T-helper 1 cell treated with Interleukin-12 subunit alpha and Interleukin-12 subunit beta and Interleukin-4 antibody, amounts not matched to agents 30 μg/mL and 1 μg/mL, for 36 hours (primary cell): ENCODE measurements around the gene TBCC.
"Not testable (repeated sequence)": the region's sequence is repeated elsewhere in the genome, so short reads cannot be mapped to it uniquely, and the experiment has no call there.

Experiments
- H3K27ac Mint-ChIP-seq: one replicate; pipeline ENCODE4 v1.8.0; 2021; ENCODE audit warnings: mild to moderate bottlenecking, mixed read lengths
- H3K27me3 Mint-ChIP-seq: one replicate; pipeline ENCODE4 v1.8.0; 2021; ENCODE audit warnings: low read depth, mixed read lengths
- H3K36me3 Mint-ChIP-seq: one replicate; pipeline ENCODE4 v1.8.0; 2021; ENCODE audit warnings: low read depth, mixed read lengths
- H3K4me1 Mint-ChIP-seq: one replicate; pipeline ENCODE4 v1.8.0; 2021; ENCODE audit warnings: low read depth, mixed read lengths
- H3K4me3 Mint-ChIP-seq: one replicate; pipeline ENCODE4 v1.8.0; 2021; ENCODE audit warnings: mild to moderate bottlenecking, moderate library complexity, mixed read lengths
- H3K9me3 Mint-ChIP-seq: one replicate; pipeline ENCODE4 v1.8.0; 2021; ENCODE audit warnings: mixed read lengths

Gene TBCC

DNA sequence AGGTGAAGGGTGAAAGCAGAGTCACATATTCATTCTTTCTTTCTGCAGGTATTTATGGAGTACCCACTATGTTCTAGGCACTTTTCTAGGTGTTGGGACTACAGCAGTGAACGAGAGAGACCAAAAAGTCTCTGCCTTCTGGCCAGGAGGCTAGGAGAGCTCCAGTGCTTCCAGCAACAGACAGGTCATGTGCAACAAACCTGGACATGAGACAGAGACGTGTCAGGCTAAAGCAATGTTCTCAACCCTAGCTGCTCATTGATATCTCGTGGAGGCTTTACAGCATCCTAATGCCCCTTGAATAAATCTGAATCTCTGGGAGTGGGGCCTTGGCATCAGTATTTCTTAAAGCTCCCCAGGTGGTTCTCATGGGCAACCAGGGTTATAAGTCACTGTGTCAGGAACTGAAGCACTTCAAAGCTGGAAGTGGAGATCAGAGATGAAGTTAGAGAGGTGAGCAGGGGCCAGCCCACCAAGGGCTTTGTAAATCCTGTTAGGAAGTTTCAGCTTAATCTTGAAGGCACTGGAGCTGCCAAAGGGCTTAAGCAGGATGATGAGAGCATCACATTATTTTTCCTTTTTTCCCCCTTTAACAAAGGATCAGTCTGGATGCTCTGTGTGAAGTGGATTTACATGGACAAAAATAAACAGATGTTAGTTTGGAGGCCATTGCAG lies 13.0 kb upstream of the TBCC start:
- Mint-ChIP-seq H3K36me3 (peaks cover 15% of the 10 kb centered on the region), H3K4me1 (peaks cover 1% of the 10 kb centered on the region), H3K9me3 (no peaks in the 10 kb centered on the region), H3K4me3 (no peak overlapping the region), H3K27ac (no peak overlapping the region), H3K27me3 (no peaks in the 10 kb centered on the region)

DNA sequence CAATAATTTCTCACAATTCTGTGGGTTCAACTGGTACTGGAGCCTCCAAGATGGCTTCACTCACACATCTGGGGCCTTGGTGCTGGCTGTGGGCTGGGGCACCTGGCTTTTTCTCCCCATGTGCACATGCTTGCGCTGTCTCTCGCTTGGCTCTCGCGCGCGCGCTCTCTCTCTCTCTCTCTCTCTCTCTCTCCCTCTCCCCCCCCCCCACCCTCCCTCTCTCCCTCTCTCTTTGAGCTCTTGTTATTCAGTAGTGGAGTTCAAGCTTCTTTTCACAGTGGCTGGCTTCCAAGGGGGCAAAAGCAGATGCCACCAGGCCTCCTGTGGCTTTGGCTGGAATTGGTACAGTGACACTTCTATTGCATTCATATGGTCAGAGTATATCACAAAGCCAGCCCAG lies 10.8 kb upstream of the TBCC start:
- H3K36me3 Mint-ChIP-seq, result peaks cover 19% of the 10 kb centered on the region
- H3K9me3 Mint-ChIP-seq, result no peaks in the 10 kb centered on the region
- H3K4me3 Mint-ChIP-seq, result no peak overlapping the region
- H3K27ac Mint-ChIP-seq, result peak overlapping the region; percentile 41
- no peaks in the 10 kb centered on the region for H3K27me3 Mint-ChIP-seq
- peaks cover 3% of the 10 kb centered on the region for H3K4me1 Mint-ChIP-seq

DNA sequence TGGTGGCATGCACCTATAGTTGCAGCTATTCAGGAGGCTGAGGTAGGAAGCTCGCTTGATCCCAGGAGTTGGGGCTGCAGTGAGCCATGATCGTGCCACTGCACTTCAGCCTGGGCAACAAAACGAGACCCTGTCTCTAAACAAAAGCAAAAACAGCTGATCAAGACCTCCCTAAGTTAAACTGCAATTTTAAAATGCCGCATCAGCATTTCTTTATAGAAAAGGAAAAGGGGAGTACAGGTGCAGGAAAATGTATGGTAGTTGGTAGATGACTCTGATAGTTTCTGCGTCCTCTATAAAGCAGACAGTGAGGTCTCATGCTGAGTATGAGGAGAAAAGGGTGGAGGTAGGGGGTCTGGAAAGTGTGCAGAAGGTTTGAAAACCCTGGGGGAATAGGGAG lies 8.9 kb upstream of the TBCC start:
- Mint-ChIP-seq H3K27me3 (no peaks in the 10 kb centered on the region), H3K4me3 (no peak overlapping the region), H3K36me3 (peaks cover 19% of the 10 kb centered on the region), H3K27ac (no peak overlapping the region), H3K9me3 (no peaks in the 10 kb centered on the region), H3K4me1 (peaks cover 3% of the 10 kb centered on the region)

DNA sequence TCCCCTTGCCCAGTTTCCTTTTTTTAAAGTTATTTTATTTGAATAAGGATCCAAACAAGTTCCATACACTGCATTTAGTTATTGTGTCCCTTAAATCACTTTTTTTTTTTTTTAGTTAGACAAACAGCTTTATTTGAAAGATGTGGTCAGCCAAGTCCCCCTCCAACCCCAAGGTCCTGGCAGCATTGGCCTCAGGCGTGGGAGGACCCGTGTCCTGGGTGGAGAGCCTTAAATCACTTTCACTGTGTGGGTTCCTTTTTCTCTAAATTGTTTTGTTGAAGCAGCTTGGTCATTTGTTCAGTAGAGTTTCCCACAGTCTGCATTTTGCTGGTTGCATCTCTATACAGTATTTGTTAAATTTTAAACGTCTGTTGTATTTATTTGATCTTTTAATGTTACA lies 5.2 kb upstream of the TBCC start:
- peaks cover 17% of the 10 kb centered on the region for H3K4me1 Mint-ChIP-seq
- no peaks in the 10 kb centered on the region for H3K9me3 Mint-ChIP-seq
- H3K27me3 Mint-ChIP-seq, result no peaks in the 10 kb centered on the region
- H3K27ac Mint-ChIP-seq, result no peak overlapping the region
- H3K36me3 Mint-ChIP-seq, result peaks cover 9% of the 10 kb centered on the region
- H3K4me3 Mint-ChIP-seq, result no peak overlapping the region

DNA sequence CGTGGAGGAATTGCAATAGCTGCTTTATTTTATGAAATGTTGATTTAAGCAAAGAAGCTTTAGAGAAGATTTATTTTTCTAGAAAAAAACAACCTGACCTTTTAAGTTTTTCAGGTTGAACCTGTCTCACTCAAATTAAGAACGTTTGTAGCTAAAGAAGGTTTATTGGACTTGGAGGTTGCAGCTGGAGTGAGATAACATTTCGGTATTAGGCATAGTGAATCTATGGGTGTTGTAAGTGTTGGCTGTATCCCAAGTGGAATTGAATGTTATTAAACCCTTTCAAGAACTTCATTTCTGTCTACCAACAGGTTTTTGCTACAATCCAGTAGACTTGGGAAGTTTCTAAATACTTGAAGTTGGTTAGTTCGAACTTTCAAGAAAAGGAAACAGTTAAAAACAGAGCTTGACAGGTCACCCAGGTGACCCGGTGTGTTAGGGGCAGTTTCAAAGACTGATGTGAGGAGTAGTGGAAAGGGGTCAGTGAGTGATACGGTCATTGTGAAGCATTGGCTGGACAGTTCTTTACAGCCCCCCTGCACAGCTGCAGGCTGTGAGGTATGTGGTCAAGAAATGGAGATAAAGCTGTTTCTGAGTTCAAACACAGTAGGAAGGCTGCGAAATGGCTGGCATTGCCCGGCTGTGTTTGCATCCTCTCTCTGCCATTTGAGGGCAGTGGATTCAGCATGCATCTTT lies 2.4 kb upstream of the TBCC start:
- H3K27me3 Mint-ChIP-seq, result no peaks in the 10 kb centered on the region
- H3K9me3 Mint-ChIP-seq, result no peaks in the 10 kb centered on the region
- peaks cover 16% of the 10 kb centered on the region for H3K36me3 Mint-ChIP-seq
- peak overlapping the region; percentile 100 for H3K4me3 Mint-ChIP-seq
- H3K27ac Mint-ChIP-seq, result peak overlapping the region; percentile 100
- H3K4me1 Mint-ChIP-seq, result peaks cover 22% of the 10 kb centered on the region

DNA sequence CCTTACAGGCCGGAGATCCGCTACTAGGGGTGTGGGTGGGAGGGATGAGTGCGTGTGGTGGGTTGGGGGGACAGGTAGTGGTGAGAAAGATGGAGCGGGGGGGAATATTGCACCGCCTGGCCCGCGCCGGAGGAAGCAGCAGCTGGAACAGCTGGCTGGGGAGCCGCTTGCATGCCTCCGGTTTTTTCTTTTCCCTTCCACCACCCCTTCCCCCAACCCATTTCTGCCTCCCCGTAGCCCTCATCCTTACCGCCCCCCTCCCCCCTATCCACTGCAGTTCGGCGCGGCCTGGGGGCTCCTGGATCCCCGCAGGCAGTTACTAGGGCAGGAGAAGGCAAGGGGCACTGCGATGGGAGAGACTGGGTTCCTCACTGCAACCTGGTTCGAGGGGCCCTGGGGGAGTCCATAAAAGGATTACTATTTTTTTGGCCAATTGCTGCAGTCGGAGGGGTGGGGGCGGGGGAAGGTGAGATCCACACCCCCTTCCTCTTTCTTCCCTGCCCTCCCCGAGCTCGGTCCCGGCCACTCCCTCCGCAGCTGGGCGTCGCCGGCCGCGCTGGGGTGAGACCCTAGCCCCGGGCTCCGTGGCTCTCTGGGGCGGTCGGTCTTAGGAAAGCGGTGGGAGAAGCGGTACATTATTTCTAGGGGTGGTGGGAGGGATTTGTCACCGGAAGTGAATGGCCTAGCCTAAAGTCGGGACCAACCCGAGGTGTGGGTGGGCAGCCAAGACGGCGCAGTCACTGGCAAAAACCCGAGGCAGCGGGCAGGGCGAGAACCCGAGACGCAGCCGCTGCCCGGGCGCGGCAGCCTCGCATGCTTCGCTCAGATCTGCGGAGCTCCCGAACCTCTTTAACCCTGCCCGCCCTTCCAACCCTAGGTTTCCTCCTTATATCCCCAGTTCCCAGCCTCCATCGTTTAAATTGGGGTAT lies 824 bp upstream of the TBCC start:
- Mint-ChIP-seq H3K27ac (peak overlapping the region; percentile 100), H3K36me3 (peaks cover 12% of the 10 kb centered on the region), H3K9me3 (no peaks in the 10 kb centered on the region), H3K4me1 (peaks cover 26% of the 10 kb centered on the region), H3K27me3 (no peaks in the 10 kb centered on the region), H3K4me3 (peak overlapping the region; percentile 100)

DNA sequence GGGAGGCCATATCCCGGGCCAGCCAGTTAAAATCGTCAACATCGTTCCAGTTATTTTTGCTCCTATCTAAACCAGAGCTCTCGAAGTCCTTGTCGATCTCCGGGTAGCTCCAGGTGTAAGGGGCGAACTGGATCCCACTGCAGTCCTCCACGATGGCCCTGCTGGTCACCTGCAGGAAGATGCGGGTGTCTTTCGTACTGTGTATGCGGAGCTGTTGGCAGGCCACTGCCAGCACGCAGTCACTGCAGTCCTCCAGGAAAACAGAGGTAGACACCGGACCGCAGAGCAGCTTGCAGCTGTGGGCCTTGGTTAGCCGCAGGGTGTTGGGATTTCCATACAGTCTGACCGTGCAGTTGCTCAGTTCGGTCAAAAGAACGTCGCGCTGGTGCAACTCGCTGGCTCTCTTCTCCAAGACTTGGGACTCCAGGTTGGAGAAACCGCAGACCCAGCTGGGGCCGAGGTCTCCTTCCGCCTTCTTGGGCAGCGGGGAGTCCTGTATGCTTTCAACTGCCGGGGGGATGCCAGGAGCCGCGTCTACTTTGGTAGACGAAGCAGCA lies 742 bp downstream of the TBCC start:
- H3K36me3 Mint-ChIP-seq, result peaks cover 12% of the 10 kb centered on the region
- peak overlapping the region; percentile 100 for H3K4me3 Mint-ChIP-seq
- no peaks in the 10 kb centered on the region for H3K9me3 Mint-ChIP-seq
- H3K27ac Mint-ChIP-seq, result peak overlapping the region; percentile 100
- peaks cover 26% of the 10 kb centered on the region for H3K4me1 Mint-ChIP-seq
- no peaks in the 10 kb centered on the region for H3K27me3 Mint-ChIP-seq

DNA sequence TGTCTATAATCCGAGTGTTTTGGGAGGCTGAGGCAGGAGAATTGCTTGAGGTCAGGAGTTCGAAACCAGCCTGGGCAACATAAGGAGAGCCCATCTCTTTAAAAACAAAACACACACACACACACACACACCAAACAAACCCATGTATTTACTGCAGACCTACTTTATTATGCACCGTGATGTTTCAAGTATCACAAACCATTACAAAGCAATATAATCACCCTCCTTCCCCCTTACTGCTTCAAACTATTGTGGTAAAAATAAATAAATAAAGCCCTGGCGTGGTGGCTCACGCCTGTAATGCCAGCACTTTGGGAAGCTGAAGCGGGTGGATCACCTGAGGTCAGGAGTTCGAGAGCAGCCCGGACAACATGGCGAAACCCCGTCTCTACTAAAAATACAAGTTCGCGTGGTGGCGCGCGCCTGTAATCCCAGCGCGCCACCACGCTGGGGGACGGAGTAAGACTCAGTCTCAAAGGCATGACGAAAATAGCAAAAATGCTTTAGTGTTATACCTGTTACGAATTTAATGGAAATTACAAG lies 1.5 kb downstream of the TBCC start:
- peak overlapping the region; percentile 100 for H3K4me3 Mint-ChIP-seq
- peaks cover 4% of the 10 kb centered on the region for H3K27me3 Mint-ChIP-seq
- H3K27ac Mint-ChIP-seq, result peak overlapping the region; percentile 100
- peaks cover 12% of the 10 kb centered on the region for H3K36me3 Mint-ChIP-seq
- peaks cover 26% of the 10 kb centered on the region for H3K4me1 Mint-ChIP-seq
- no peaks in the 10 kb centered on the region for H3K9me3 Mint-ChIP-seq

DNA sequence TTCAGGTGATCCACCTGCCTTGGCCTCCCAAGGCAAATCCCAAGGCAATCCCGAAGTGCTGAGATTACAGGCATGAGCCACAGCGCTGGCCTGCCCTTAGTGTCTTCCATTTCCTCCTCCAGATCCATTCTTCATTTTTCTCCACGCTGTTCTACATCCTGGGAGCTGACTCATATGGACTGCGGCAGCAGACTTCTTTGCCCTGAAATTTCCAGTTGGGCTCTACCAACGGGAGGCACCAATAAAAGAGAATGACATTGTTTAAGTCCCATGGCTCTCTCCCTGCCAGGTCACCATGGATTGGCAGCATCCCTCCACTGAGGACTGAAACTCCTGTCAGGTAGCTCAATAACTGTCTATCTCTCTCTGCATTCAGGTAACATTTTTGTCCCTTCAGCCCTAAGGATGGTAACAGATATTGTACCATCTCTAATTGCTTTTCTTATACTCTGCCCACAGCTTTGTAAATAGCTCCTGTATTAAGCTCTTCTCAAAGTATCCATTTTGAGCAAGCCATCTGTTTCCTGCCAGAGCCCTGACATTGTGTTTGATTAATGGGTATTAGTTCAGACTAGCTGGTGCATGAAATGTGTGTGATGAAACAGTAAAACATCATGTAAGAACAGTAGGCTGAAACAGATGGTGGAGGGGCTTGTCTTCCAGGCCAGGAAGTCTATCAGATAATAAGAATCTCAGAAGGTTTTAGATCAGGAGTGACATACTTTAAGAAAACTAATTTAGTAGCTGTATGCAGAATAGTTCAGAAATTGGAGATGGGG lies 3.6 kb downstream of the TBCC start:
- H3K27ac Mint-ChIP-seq, result no peak overlapping the region
- H3K9me3 Mint-ChIP-seq, result no peaks in the 10 kb centered on the region
- H3K36me3 Mint-ChIP-seq, result peaks cover 10% of the 10 kb centered on the region
- no peak overlapping the region for H3K4me3 Mint-ChIP-seq
- peaks cover 12% of the 10 kb centered on the region for H3K4me1 Mint-ChIP-seq
- H3K27me3 Mint-ChIP-seq, result peaks cover 15% of the 10 kb centered on the region

DNA sequence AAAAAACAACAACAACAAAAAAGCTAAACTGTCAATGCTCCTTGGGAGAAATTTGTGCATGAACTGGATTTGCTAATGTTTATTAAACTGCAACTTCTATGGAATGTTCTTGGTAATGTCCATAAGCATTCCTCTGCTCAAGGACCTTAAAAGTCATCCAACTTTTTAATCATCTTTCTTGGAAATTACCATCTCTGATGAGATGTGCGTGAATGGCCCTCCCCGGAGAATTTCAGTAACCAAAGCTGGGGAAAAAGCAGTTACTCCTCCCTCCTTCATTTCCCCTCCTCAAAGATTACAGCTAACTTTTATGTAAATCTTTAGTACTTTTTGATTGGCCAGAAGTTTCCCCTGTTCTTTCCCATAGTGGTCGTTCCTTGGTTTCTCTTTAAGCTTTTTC lies 5.2 kb downstream of the TBCC start:
- peaks cover 11% of the 10 kb centered on the region for H3K4me1 Mint-ChIP-seq
- peaks cover 18% of the 10 kb centered on the region for H3K27me3 Mint-ChIP-seq
- no peak overlapping the region for H3K27ac Mint-ChIP-seq
- H3K36me3 Mint-ChIP-seq, result peaks cover 7% of the 10 kb centered on the region
- H3K9me3 Mint-ChIP-seq, result no peaks in the 10 kb centered on the region
- no peak overlapping the region for H3K4me3 Mint-ChIP-seq

DNA sequence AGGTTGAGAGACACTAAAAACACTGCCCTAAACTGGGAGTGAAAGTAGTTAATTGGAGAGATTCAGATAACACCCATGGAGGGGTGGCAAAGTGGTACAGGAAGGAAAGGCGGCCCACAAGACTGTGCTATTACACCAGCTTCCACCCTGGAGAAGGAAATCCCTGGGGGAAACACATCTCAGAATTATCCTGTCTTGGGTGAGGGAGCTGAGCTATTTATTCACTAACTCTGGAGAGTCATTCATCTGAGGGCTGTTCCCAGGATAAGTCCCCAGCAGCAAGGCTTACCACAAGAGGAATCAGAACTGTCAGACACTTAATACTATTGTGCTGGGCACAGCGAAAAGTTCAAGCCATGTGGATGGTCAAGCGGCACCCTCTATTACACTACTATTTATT lies 9.9 kb downstream of the TBCC start:
- Mint-ChIP-seq H3K36me3 (no peaks in the 10 kb centered on the region), H3K27ac (no peak overlapping the region), H3K4me3 (no peak overlapping the region), H3K27me3 (peaks cover 19% of the 10 kb centered on the region), H3K9me3 (no peaks in the 10 kb centered on the region), H3K4me1 (no peaks in the 10 kb centered on the region)

DNA sequence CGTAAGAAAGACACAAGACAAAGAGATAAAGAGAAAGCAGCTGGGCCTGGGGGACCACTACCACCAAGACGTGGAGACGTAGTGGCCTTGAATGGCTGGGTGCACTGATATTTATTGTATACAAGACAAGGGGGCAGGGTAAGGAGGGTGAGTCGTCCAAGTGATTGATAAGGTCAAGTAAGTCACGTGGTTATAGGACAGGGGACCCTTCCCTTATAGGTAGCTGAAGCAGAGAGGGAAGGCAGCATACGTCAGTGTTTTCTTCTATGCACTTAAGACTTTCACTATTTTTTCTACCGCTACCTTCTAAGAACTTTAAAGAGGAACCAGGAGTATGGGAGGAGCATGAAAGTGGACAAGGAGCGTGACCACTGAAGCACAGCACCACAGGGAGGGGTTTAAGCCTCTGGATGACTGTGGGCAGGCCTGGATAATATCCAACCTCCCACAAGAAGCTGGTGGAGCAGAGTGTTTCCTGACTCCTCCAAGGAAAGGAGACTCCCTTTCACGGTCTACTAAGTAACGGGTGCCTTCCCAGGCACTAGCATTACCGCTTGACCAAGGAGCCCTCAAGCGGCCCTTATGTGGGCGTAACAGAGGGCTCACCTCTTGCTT lies 11.9 kb downstream of the TBCC start:
- not testable (repeated sequence) for H3K4me1 Mint-ChIP-seq, H3K27ac Mint-ChIP-seq, H3K4me3 Mint-ChIP-seq, H3K36me3 Mint-ChIP-seq, H3K9me3 Mint-ChIP-seq
- peaks cover 13% of the 10 kb centered on the region for H3K27me3 Mint-ChIP-seq

DNA sequence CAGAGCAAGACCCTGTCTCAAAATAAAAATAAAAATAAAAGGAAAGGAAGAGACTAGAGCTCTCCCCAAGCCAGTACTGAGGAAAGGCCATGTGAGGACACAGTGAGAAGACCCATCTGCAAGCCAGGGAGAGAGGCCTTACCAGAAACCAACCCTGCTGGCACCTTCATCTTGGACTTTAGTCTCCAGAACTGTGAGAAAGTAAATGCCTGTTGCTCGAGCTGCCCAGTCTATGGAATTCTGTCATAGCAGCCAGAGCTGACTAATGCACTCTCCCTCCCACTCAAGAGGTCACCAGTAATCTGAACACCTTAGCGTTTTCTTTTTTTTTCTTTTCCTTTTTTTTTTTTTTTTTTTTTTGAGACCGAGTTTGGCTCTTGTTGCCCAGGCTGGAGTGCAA lies 16.2 kb downstream of the TBCC start:
- peaks cover 12% of the 10 kb centered on the region for H3K4me1 Mint-ChIP-seq
- H3K9me3 Mint-ChIP-seq, result no peaks in the 10 kb centered on the region
- no peaks in the 10 kb centered on the region for H3K36me3 Mint-ChIP-seq
- no peak overlapping the region for H3K27ac Mint-ChIP-seq
- no peak overlapping the region for H3K4me3 Mint-ChIP-seq
- no peaks in the 10 kb centered on the region for H3K27me3 Mint-ChIP-seq
